OCI-LY3 (cell line): Measurements from ENCODE around the gene CRADD.

Experiments used
- H2AFZ ChIP-seq: fragments of 200-600, 300-600 bp; shearing (Covaris generic); 2 replicates; pipeline ENCODE4 v1.6.0; 2014; ENCODE audit warnings: antibody characterized with exemption, low read depth, low read length
- H3K27ac ChIP-seq: fragments of 200-600, 300-600 bp; sonication (generic); 2 replicates; pipeline ENCODE4 v1.5.1; 2014; ENCODE audit warnings: mild to moderate bottlenecking, low read length, moderate library complexity, mixed read lengths
- H3K27me3 ChIP-seq: fragments of 200-600, 300-600 bp; sonication (generic); 2 replicates; pipeline ENCODE4 v1.6.1; 2014; ENCODE audit warnings: low read depth, low read length, mixed read lengths
- H3K36me3 ChIP-seq: fragments of 200-600, 300-600 bp; sonication (generic); replicated peaks from 2 replicates; pipeline ENCODE3; 2014; ENCODE audit warnings: low read depth, low read length, mixed read lengths
- H3K4me1 ChIP-seq: fragments of 300-600, 200-600 bp; sonication (generic); 2 replicates; pipeline ENCODE4 v1.6.1; 2014; ENCODE audit warnings: low read length, mixed read lengths
- H3K4me2 ChIP-seq: fragments of 200-600, 300-600 bp; sonication (generic); 2 replicates; pipeline ENCODE4 v1.6.1; 2014; ENCODE audit warnings: low read length, mixed read lengths
- H3K4me3 ChIP-seq: fragments of 300-600, 200-600 bp; sonication (generic); 2 replicates; pipeline ENCODE4 v1.5.1; 2014; ENCODE audit warnings: antibody characterized with exemption, mild to moderate bottlenecking, low read length, moderate library complexity
- H3K79me2 ChIP-seq: fragments of 300-600, 200-600 bp; shearing (Covaris generic); 2 replicates; pipeline ENCODE4 v1.6.1; 2014; ENCODE audit warnings: mild to moderate bottlenecking, low read length, mixed read lengths
- H3K9ac ChIP-seq: fragments of 300-600, 200-600 bp; shearing (Covaris generic); 2 replicates; pipeline ENCODE4 v1.6.0; 2014; ENCODE audit warnings: mild to moderate bottlenecking, low read length, moderate library complexity
- H3K9me3 ChIP-seq: fragments of 200-600, 300-600 bp; shearing (Covaris generic); 2 replicates; pipeline ENCODE4 v1.6.1; 2014; ENCODE audit warnings: low read length, mixed read lengths; ENCODE audit not compliant: insufficient read depth
- H4K20me1 ChIP-seq: fragments of 200-600, 300-600 bp; sonication (generic); 2 replicates; pipeline ENCODE4 v1.6.1; 2016; ENCODE audit warnings: low read length, mixed read lengths; ENCODE audit not compliant: insufficient read depth
- CTCF ChIP-seq: fragments of 200-600, 300-600 bp; sonication (generic); IDR thresholded peaks from 2 replicates; pipeline ENCODE4 v1.5.1; 2014; ENCODE audit warnings: antibody characterized with exemption, low read length, low read depth
- EZH2phosphoT487 ChIP-seq: fragments of 200-600 bp; shearing (Covaris generic); IDR thresholded peaks from 2 replicates; pipeline ENCODE4 v1.6.1; 2018; ENCODE audit warnings: antibody characterized with exemption, mixed run types, low read depth

Gene CRADD

GRCh38 chr12:93857279-93857938 is 180.2 kb downstream of the CRADD start:
- Histone ChIP-seq H3K4me3 (no peak overlapping the region), H3K27me3 (no peaks in the 10 kb centered on the region), H2AFZ (no peak overlapping the region), H4K20me1 (no peaks in the 10 kb centered on the region), H3K79me2 (no peaks in the 10 kb centered on the region), H3K4me1 (peaks cover 16% of the 10 kb centered on the region), H3K36me3 (no peaks in the 10 kb centered on the region), H3K9me3 (no peaks in the 10 kb centered on the region), H3K9ac (no peak overlapping the region), H3K27ac (no peak overlapping the region), H3K4me2 (no peak overlapping the region)
- TF ChIP-seq CTCF (no peak), EZH2phosphoT487 (no peak)

- no peak overlapping the region for H3K27ac ChIP-seq
- no peak overlapping the region for H3K4me2 ChIP-seq
- no peak overlapping the region for H3K9ac ChIP-seq
- H3K4me1 ChIP-seq: peaks cover 16% of the 10 kb centered on the region
- no peak overlapping the region for H2AFZ ChIP-seq
- no peak overlapping the region for H3K4me3 ChIP-seq
- no peaks in the 10 kb centered on the region for H3K27me3 ChIP-seq
- H3K9me3 ChIP-seq: no peaks in the 10 kb centered on the region
- TF ChIP-seq CTCF (no peak), EZH2phosphoT487 (no peak)
- no peaks in the 10 kb centered on the region for H3K79me2 ChIP-seq
- no peaks in the 10 kb centered on the region for H3K36me3 ChIP-seq
- H4K20me1 ChIP-seq: no peaks in the 10 kb centered on the region
Observed at GRCh38 chr12:93857991-93858447, 180.8 kb downstream of the CRADD start.

- Histone ChIP-seq H3K4me3 (no peak overlapping the region), H2AFZ (no peak overlapping the region), H3K27ac (no peak overlapping the region), H3K27me3 (no peaks in the 10 kb centered on the region), H3K36me3 (no peaks in the 10 kb centered on the region), H3K9ac (no peak overlapping the region), H4K20me1 (no peaks in the 10 kb centered on the region), H3K4me1 (peaks cover 7% of the 10 kb centered on the region), H3K79me2 (no peaks in the 10 kb centered on the region), H3K4me2 (no peak overlapping the region), H3K9me3 (peaks cover 5% of the 10 kb centered on the region; the same call in 1 of the 2 replicates)
- TF ChIP-seq CTCF (no peak), EZH2phosphoT487 (no peak)
Observed at GRCh38 chr12:93860668-93861373, 183.6 kb downstream of the CRADD start.

- H3K27ac ChIP-seq: no peak overlapping the region
- H3K9ac ChIP-seq: no peak overlapping the region
- TF ChIP-seq CTCF (no peak), EZH2phosphoT487 (no peak)
- no peak overlapping the region for H3K4me3 ChIP-seq
- no peaks in the 10 kb centered on the region for H3K27me3 ChIP-seq
- H3K4me2 ChIP-seq: no peak overlapping the region
- no peak overlapping the region for H2AFZ ChIP-seq
- H4K20me1 ChIP-seq: no peaks in the 10 kb centered on the region
- no peaks in the 10 kb centered on the region for H3K79me2 ChIP-seq
- H3K4me1 ChIP-seq: peaks cover 7% of the 10 kb centered on the region
- no peaks in the 10 kb centered on the region for H3K36me3 ChIP-seq
- H3K9me3 ChIP-seq: peaks cover 5% of the 10 kb centered on the region; the same call in 1 of the 2 replicates
Observed at GRCh38 chr12:93862424-93862823, 185.2 kb downstream of the CRADD start.
